A549 treated with GW870086 at 1 μM for 4 hours (cell line): ENCODE results near the gene RNF215. TPM values are rescaled to one million over a fixed set of nuclear protein-coding genes. Genes with fewer than 3 reads are reported as not detected.

Experiments used
- total RNA-seq: library from RNA; stranded (reverse); fragments of 200-300 nt; extraction: Qiagen RNA extraction; gene quantifications from 5 replicates; pipeline ENCODE4 v1.2.3, GENCODE V29; 2022; ENCODE audit warnings: low read depth

The RNF215 gene
- total RNA-seq: 14.5 to 24.8 TPM (median 20.4 TPM) in 5 replicates

GRCh38 chr22:30386960-30387827, at the start of gene RNF215:
Gene RNF215 (minus strand): TSS chr22:30387411. CDS start chr22:30387313, 98 bp downstream.

DNA sequence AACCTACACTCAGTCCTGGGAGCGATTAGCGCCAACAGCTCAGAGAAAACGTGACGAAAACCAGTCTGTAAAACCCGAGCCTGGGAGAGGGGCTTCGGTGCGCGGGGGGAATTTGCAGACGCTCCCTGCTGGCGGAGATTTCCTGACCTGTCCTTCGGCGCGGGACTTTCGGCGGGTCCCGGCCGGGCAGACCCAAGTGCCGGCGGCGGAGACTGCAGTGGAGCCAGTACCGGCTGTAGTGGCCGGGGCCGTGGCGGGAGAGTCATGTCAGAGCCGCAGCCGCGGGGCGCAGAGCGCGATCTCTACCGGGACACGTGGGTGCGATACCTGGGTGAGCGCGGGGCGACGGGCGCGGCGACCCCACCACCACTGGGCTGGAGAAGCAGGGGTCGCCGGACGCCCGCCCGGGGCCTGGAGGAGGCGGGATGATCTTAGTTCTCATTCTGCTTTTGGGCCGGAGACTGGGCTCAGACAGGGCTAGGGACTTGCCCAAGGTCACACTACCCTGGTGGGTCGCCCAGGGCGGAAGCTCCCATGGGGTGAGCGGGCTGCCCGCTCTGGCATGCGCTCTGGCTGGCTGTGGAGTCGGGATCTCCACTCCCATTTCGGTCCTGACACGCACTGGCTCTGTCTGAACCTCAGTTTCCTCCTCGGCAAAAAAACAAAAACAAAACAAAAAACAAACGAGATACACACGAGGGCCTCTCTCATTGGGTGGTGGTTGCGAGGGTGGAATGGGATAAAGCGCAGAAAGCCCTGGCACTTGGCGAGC, 38.6 kb upstream of the RNF215 start, which contains the start of gene MTFP1:
TSS of gene MTFP1 (plus strand) at position 153 of the 772 bp plus-strand sequence. CDS start at position 265, 112 bp downstream.

DNA sequence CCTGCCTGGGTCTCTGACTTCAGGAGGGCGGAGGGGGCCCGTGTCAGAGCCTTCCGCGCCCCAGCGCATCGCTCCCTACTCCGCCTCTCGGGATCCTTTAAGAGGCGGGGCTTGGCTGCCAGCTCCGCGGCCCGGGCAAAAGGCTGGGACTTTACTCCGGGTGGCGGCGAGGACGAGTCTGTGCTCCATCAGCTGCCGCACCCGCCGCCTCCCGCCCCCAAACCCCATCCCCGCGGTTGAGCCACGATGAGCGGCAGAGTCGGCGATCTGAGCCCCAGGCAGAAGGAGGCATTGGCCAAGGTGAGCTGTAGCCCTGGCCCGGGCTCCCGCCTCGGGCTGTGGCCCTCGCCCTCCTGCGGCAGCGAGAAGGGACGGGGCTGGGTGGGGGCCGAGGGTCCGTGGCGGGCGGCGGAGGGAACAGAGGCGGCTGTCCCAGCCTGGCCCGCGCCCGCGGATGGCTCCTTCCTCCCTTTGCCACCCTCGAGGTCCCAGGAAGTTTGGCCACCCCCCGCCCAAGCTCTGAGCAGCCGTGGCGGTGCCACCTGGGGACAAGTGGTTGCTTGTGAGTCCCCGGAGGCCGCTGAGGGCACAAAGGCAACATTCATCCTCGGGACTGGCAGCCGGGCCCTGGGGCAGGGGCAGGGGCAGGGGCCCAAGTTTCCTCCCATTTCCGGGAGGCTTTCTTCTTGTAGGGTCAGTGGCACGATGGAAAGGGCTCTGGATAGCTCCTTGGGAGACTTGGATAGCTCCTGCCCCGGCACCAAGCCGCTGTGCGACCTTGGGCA, 9.9 kb upstream of the RNF215 start, which contains the start of gene SEC14L2:
TSS of gene SEC14L2 (plus strand) at position 148 of the 785 bp plus-strand sequence. CDS start at position 247, 99 bp downstream.

DNA sequence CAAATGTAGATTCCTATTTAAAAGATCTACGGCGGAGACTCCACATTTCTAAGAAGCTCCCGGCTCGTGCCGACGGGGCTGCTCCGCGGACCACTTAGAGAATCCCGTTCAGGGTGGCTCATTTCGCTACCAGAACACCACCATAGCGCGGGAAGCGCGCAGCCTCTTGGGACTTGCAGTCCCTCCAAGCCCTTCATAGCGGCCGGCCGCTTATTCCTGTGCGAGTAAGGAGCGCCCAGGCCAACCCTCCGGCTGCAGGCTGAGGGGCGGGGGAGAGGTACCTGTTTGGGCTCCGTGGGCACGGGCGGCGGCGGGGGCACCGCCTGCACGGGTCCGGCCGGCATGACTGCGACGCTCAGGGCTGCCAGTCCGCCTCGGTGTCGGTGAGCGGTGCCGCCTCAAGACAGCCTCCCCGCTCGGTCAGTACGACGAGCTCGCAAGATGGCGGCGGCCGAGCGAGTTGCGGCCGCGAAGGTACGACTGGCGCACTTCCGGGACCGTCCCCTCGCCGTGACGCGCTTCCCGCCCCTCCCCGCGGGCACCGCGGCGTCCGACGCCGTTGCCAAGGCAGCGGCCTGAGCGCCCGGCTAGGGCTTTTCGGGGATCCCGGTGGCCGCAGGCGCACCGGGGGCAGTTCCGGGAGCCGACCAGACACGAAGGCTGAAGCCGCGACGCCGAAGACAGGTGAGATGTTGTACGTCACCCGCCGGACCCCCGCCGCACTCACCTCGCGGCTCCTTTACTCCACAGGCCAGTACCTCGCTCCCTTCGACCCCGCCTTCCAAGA, 30.6 kb downstream of the RNF215 start, which contains the start of the genes CCDC157 and SF3A1:
TSS of gene CCDC157 (plus strand) at position 559 of the 787 bp plus-strand sequence. CDS start 8,994 bp downstream, outside the sequence.
TSS of gene SF3A1 (minus strand) at position 446 of the 787 bp plus-strand sequence. CDS start at position 344, 102 bp downstream.

Other genes with a start within 250 kb of the RNF215 start
- gene LIF, start 140.7 kb downstream of the RNF215 start, total RNA-seq: 24.1 to 38.9 TPM (median 37.0 TPM) in 5 replicates
- gene OSM, start 120.6 kb downstream of the RNF215 start, total RNA-seq: not detected in 5 replicates
- gene CASTOR1, start 97.9 kb downstream of the RNF215 start, total RNA-seq: 4.7 to 8.0 TPM (median 7.7 TPM) in 5 replicates
- gene TBC1D10A, start 60.5 kb downstream of the RNF215 start, total RNA-seq: 7.9 to 10.5 TPM (median 9.4 TPM) in 5 replicates
- 36.7 to 65.3 TPM (median 62.9 TPM) in 5 replicates for gene SF3A1, start 30.5 kb downstream of the RNF215 start, total RNA-seq
- gene CCDC157, start 30.4 kb downstream of the RNF215 start, total RNA-seq: 2.1 to 3.1 TPM (median 2.6 TPM) in 5 replicates
- gene SEC14L2, start 9.6 kb upstream of the RNF215 start, total RNA-seq: 61.0 to 82.5 TPM (median 72.6 TPM) in 5 replicates
- gene MTFP1, start 38.4 kb upstream of the RNF215 start, total RNA-seq: 66.1 to 80.9 TPM (median 72.1 TPM) in 5 replicates
- gene SEC14L3, start 84.6 kb upstream of the RNF215 start, total RNA-seq: 0.07 TPM in 1 of 5 replicates, not detected in the others
- 4.1 to 6.3 TPM (median 5.9 TPM) in 5 replicates for gene SEC14L4, start 118.3 kb upstream of the RNF215 start, total RNA-seq
- not detected in 5 replicates for gene SEC14L6, start 159.3 kb upstream of the RNF215 start, total RNA-seq
- 7.1 to 10.6 TPM (median 9.9 TPM) in 5 replicates for gene GAL3ST1, start 187.3 kb upstream of the RNF215 start, total RNA-seq
- 101 to 120 TPM (median 110 TPM) in 5 replicates for gene PES1, start 204.5 kb upstream of the RNF215 start, total RNA-seq
- 4.7 to 5.8 TPM (median 5.3 TPM) in 5 replicates for gene TCN2, start 219.8 kb upstream of the RNF215 start, total RNA-seq
- gene SLC35E4, start 248.4 kb upstream of the RNF215 start, total RNA-seq: 5.4 to 7.7 TPM (median 7.0 TPM) in 5 replicates